H9 (cell line): ENCODE measurements around the gene GRID1. TPM values are rescaled to one million over a fixed set of nuclear protein-coding genes. Genes with fewer than 3 reads are reported as not detected.

ENCODE experiments used
- DNase-seq: peaks from one replicate; pipeline ENCODE4 v3.0.0-alpha.2; 2017
- H2AFZ ChIP-seq: one replicate; pipeline ENCODE4 v1.6.1; 2013; ENCODE audit warnings: mild to moderate bottlenecking, low read length, control low read depth, moderate library complexity
- H2AK5ac ChIP-seq: 2 replicates; pipeline ENCODE4 v1.6.1; 2013; ENCODE audit warnings: low read length, control low read depth, mixed read lengths; ENCODE audit not compliant: insufficient read length
- H2BK120ac ChIP-seq: one replicate; pipeline ENCODE4 v1.6.1; 2013; ENCODE audit warnings: low read depth, mild to moderate bottlenecking, low read length, control low read depth, inconsistent platforms; ENCODE audit not compliant: poor library complexity, severe bottlenecking
- H2BK12ac ChIP-seq: 2 replicates; pipeline ENCODE4 v1.6.1; 2013; ENCODE audit warnings: low read length, control low read depth, mixed read lengths, low read depth; ENCODE audit not compliant: insufficient read length
- H2BK15ac ChIP-seq: 2 replicates; pipeline ENCODE4 v1.6.1; 2013; ENCODE audit warnings: low read depth, low read length, control low read depth
- H2BK20ac ChIP-seq: one replicate; pipeline ENCODE4 v1.6.1; 2013; ENCODE audit warnings: low read depth, mild to moderate bottlenecking, low read length, control low read depth, inconsistent platforms; ENCODE audit not compliant: poor library complexity, severe bottlenecking
- H2BK5ac ChIP-seq: 2 replicates; pipeline ENCODE4 v1.6.1; 2013; ENCODE audit warnings: low read length, control low read depth, mixed read lengths; ENCODE audit not compliant: insufficient read length
- H3K14ac ChIP-seq: 2 replicates; pipeline ENCODE4 v1.6.1; 2013; ENCODE audit warnings: low read length, control low read depth; ENCODE audit not compliant: insufficient read depth
- H3K18ac ChIP-seq: 2 replicates; pipeline ENCODE4 v1.6.1; 2013; ENCODE audit warnings: low read depth, mild to moderate bottlenecking, mixed read lengths, low read length, control low read depth; ENCODE audit not compliant: insufficient read length
- H3K23ac ChIP-seq: 2 replicates; pipeline ENCODE4 v1.6.1; 2013; ENCODE audit warnings: low read length, control low read depth, mixed read lengths, low read depth; ENCODE audit not compliant: insufficient read length
- H3K23me2 ChIP-seq: 2 replicates; pipeline ENCODE4 v1.6.1; 2013; ENCODE audit warnings: low read depth, mild to moderate bottlenecking, mixed read lengths, low read length, control low read depth; ENCODE audit not compliant: insufficient read length, poor library complexity, severe bottlenecking
- H3K27ac ChIP-seq: 2 replicates; pipeline ENCODE4 v1.5.1; 2013; ENCODE audit warnings: low read length, control low read depth, mixed read lengths, low read depth; ENCODE audit not compliant: insufficient read length
- H3K27me3 ChIP-seq: 2 replicates; pipeline ENCODE4 v1.6.1; 2013; ENCODE audit warnings: low read length, control low read depth, inconsistent platforms; ENCODE audit not compliant: insufficient read depth
- H3K4ac ChIP-seq: 2 replicates; pipeline ENCODE4 v1.6.1; 2013; ENCODE audit warnings: low read depth, mild to moderate bottlenecking, control low read depth, inconsistent platforms, low read length, moderate library complexity
- H3K4me1 ChIP-seq: 2 replicates; pipeline ENCODE4 v1.6.1; 2013; ENCODE audit warnings: low read length, control low read depth, inconsistent platforms; ENCODE audit not compliant: insufficient read depth
- H3K4me2 ChIP-seq: 2 replicates; pipeline ENCODE4 v1.6.1; 2013; ENCODE audit warnings: low read length, control low read depth, mixed read lengths; ENCODE audit not compliant: insufficient read length, insufficient read depth
- H3K56ac ChIP-seq: 2 replicates; pipeline ENCODE4 v1.6.1; 2013; ENCODE audit warnings: low read depth, mild to moderate bottlenecking, mixed read lengths, low read length, control low read depth; ENCODE audit not compliant: insufficient read length
- H3K79me1 ChIP-seq: 2 replicates; pipeline ENCODE4 v1.6.1; 2013; ENCODE audit warnings: low read depth, mild to moderate bottlenecking, moderate library complexity, low read length, control low read depth, inconsistent platforms; ENCODE audit not compliant: insufficient read depth, poor library complexity, severe bottlenecking
- H3K79me2 ChIP-seq: 2 replicates; pipeline ENCODE4 v1.6.1; 2013; ENCODE audit warnings: low read length, control low read depth, inconsistent platforms; ENCODE audit not compliant: insufficient read depth
- H3K9ac ChIP-seq: 2 replicates; pipeline ENCODE4 v1.6.1; 2013; ENCODE audit warnings: low read length, control low read depth, mixed read lengths; ENCODE audit not compliant: insufficient read length; ENCODE audit errors: extremely low read depth
- H3K9me3 ChIP-seq: one replicate; pipeline ENCODE4 v1.6.1; 2013; ENCODE audit warnings: low read depth, low read length, inconsistent platforms; ENCODE audit not compliant: control insufficient read depth
- H3T11ph ChIP-seq: one replicate; pipeline ENCODE4 v1.6.1; 2013; ENCODE audit warnings: mild to moderate bottlenecking, low read length, control low read depth, inconsistent platforms
- H4K20me1 ChIP-seq: one replicate; pipeline ENCODE4 v1.6.1; 2013; ENCODE audit not compliant: control insufficient read depth, insufficient read length, insufficient read depth
- H4K5ac ChIP-seq: 2 replicates; pipeline ENCODE4 v1.6.1; 2013; ENCODE audit warnings: low read depth, mild to moderate bottlenecking, mixed read lengths, low read length, control low read depth; ENCODE audit not compliant: insufficient read length
- H4K8ac ChIP-seq: replicated peaks from 2 replicates; pipeline ENCODE4 v1.6.1; 2013; ENCODE audit warnings: low read length, control low read depth, mixed read lengths, low read depth; ENCODE audit not compliant: insufficient read length
- H4K91ac ChIP-seq: 2 replicates; pipeline ENCODE4 v1.6.1; 2013; ENCODE audit warnings: low read depth, mild to moderate bottlenecking, moderate library complexity, mixed read lengths, low read length, control low read depth; ENCODE audit not compliant: insufficient read length
- H3K27ac Mint-ChIP-seq, 3 experiments: 2 replicates in 2 of 3; 3 replicates in 1 of 3; pipeline ENCODE4 v1.8.0; 2020 to 2021; ENCODE audit warnings: mixed read lengths in 3 of 3, mild to moderate bottlenecking in 1 of 3, moderate library complexity in 1 of 3
- H3K27me3 Mint-ChIP-seq: 2 replicates; pipeline ENCODE4 v1.8.0; 2021; ENCODE audit warnings: low read depth, mild to moderate bottlenecking, moderate library complexity, mixed read lengths
- H3K36me3 Mint-ChIP-seq, 3 experiments: 2 replicates in 2 of 3; 3 replicates in 1 of 3; pipeline ENCODE4 v1.8.0; 2020 to 2021; ENCODE audit warnings: low read depth in 3 of 3, mixed read lengths in 3 of 3; ENCODE audit not compliant: insufficient read depth in 1 of 3
- H3K4me1 Mint-ChIP-seq, 2 experiments: 2 replicates each; pipeline ENCODE4 v1.8.0; 2020; ENCODE audit warnings: mixed read lengths in 2 of 2
- H3K4me3 Mint-ChIP-seq, 2 experiments: 2 replicates in 1 of 2; 3 replicates in 1 of 2; pipeline ENCODE4 v1.8.0; 2020 to 2021; ENCODE audit warnings: mild to moderate bottlenecking in 2 of 2, mixed read lengths in 2 of 2, moderate library complexity in 1 of 2
- H3K9me3 Mint-ChIP-seq, 2 experiments: 2 replicates in 1 of 2; 3 replicates in 1 of 2; pipeline ENCODE4 v1.8.0; 2020; ENCODE audit warnings: mild to moderate bottlenecking in 2 of 2, mixed read lengths in 2 of 2, moderate library complexity in 1 of 2
- WGBS: extraction: QIAGEN DNeasy Blood & Tissue Kit; methylation state at CpG from one replicate; pipeline ENCODE4 v1.1.7; 2013; ENCODE audit warnings: missing lambda C conversion rate, low lambda C conversion rate, mixed read lengths; ENCODE audit not compliant: insufficient read length; ENCODE audit errors: extremely low coverage; 5-methylcytosine and 5-hydroxymethylcytosine counted together
- total RNA-seq: library from RNA; stranded (reverse); gene quantifications from 2 replicates; pipeline ENCODE4 v1.2.1, GENCODE V29; 2021
- TF ChIP-seq, protein P1 (sequence below): fragments of 200-600 bp; sonication (generic); conservative IDR thresholded peaks from 3 replicates; pipeline ENCODE4 v1.8.0; 2021; ENCODE audit warnings: antibody characterized with exemption, mild to moderate bottlenecking

GRID1 gene
- total RNA-seq, 1 experiment from 2014 or later = 0.35 TPM

GRCh38 chr10:86400705-86401587, 34.4 kb upstream of the GRID1 start:
- Histone ChIP-seq H3K4me2 (peak overlapping the region; percentile 39), H2BK15ac (no peak overlapping the region), H3K14ac (no peak overlapping the region; the same call in 1 of the 2 replicates), H4K8ac (no peak overlapping the region), H2AK5ac (no peak overlapping the region), H3T11ph (no peak overlapping the region), H3K23me2 (peaks cover 15% of the 10 kb centered on the region), H2BK20ac (no peak overlapping the region), H3K56ac (no peak overlapping the region), H3K79me2 (no peaks in the 10 kb centered on the region), H2BK5ac (no peak overlapping the region), H3K9me3 (no peaks in the 10 kb centered on the region), H3K79me1 (no peaks in the 10 kb centered on the region), H4K5ac (no peak overlapping the region), H4K91ac (no peak overlapping the region), H2AFZ (no peak overlapping the region), H4K20me1 (no peaks in the 10 kb centered on the region), H2BK120ac (no peak overlapping the region), H3K4ac (no peak overlapping the region), H3K27me3 (peaks cover 19% of the 10 kb centered on the region; the same call in 1 of the 2 replicates), H2BK12ac (no peak overlapping the region), H3K23ac (no peak overlapping the region), H3K9ac (no peak overlapping the region), H3K18ac (no peak overlapping the region), H3K27ac (no peak overlapping the region), H3K4me1 (peaks cover 6% of the 10 kb centered on the region; the same call in 1 of the 2 replicates)
- peaks cover 22 to 23% of the 10 kb centered on the region in 2 experiments for H3K4me1 Mint-ChIP-seq
- peaks cover 0 to 6% of the 10 kb centered on the region in 2 experiments; a peak in 3 of 5 replicates for H3K9me3 Mint-ChIP-seq
- no peak for DNase-seq
- TF ChIP-seq, protein P1, sequence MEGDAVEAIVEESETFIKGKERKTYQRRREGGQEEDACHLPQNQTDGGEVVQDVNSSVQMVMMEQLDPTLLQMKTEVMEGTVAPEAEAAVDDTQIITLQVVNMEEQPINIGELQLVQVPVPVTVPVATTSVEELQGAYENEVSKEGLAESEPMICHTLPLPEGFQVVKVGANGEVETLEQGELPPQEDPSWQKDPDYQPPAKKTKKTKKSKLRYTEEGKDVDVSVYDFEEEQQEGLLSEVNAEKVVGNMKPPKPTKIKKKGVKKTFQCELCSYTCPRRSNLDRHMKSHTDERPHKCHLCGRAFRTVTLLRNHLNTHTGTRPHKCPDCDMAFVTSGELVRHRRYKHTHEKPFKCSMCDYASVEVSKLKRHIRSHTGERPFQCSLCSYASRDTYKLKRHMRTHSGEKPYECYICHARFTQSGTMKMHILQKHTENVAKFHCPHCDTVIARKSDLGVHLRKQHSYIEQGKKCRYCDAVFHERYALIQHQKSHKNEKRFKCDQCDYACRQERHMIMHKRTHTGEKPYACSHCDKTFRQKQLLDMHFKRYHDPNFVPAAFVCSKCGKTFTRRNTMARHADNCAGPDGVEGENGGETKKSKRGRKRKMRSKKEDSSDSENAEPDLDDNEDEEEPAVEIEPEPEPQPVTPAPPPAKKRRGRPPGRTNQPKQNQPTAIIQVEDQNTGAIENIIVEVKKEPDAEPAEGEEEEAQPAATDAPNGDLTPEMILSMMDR = no peak; the same call in 2 of the 3 replicates
- peaks cover 68% of the 10 kb centered on the region for H3K27me3 Mint-ChIP-seq
- H3K4me3 Mint-ChIP-seq = peak overlapping the region; percentile 75 to 82
- WGBS = no CpG with 5 or more reads among the region's 76 CpGs
- peaks cover 0 to 4% (median 1%) of the 10 kb centered on the region in 3 experiments; a peak in 3 of 7 replicates for H3K36me3 Mint-ChIP-seq
- H3K27ac Mint-ChIP-seq = no peak overlapping the region
